Chondrocyte (in vitro differentiated cells): ENCODE results near the gene MACROD2. TPM values are rescaled to one million over a fixed set of nuclear protein-coding genes. Genes with fewer than 3 reads are reported as not detected.

Experiments used
- DNase-seq: peaks from one replicate; pipeline ENCODE4 v3.0.0; 2021; ENCODE audit warnings: mixed read lengths, low spot score
- H3K27ac Mint-ChIP-seq: one replicate; pipeline ENCODE4 v1.8.0; 2021; ENCODE audit warnings: mild to moderate bottlenecking, moderate library complexity, mixed read lengths; ENCODE audit not compliant: unreplicated experiment
- H3K27me3 Mint-ChIP-seq: 2 replicates; pipeline ENCODE4 v1.8.0; 2021; ENCODE audit warnings: low read depth, mixed read lengths
- H3K36me3 Mint-ChIP-seq: 2 replicates; pipeline ENCODE4 v1.8.0; 2021; ENCODE audit warnings: low read depth, mixed read lengths
- H3K4me1 Mint-ChIP-seq: 2 replicates; pipeline ENCODE4 v1.8.0; 2021; ENCODE audit warnings: low read depth, mild to moderate bottlenecking, mixed read lengths
- H3K4me3 Mint-ChIP-seq: one replicate; pipeline ENCODE4 v1.8.0; 2021; ENCODE audit warnings: mild to moderate bottlenecking, moderate library complexity, mixed read lengths; ENCODE audit not compliant: unreplicated experiment
- H3K9me3 Mint-ChIP-seq: 2 replicates; pipeline ENCODE4 v1.8.0; 2021; ENCODE audit warnings: low read depth, mixed read lengths
- total RNA-seq: library from RNA; stranded (reverse); gene quantifications from 3 replicates; pipeline ENCODE4 v1.2.1, GENCODE V29; 2021
- TF ChIP-seq, protein P1 (sequence below): fragments of 200-600 bp; sonication (generic); IDR thresholded peaks from 2 replicates; pipeline ENCODE4 v1.5.0; 2021; ENCODE audit warnings: antibody characterized with exemption, mild to moderate bottlenecking, moderate library complexity

Gene MACROD2
- total RNA-seq, 1 donor from 2014 or later: 3.2 TPM

DNA sequence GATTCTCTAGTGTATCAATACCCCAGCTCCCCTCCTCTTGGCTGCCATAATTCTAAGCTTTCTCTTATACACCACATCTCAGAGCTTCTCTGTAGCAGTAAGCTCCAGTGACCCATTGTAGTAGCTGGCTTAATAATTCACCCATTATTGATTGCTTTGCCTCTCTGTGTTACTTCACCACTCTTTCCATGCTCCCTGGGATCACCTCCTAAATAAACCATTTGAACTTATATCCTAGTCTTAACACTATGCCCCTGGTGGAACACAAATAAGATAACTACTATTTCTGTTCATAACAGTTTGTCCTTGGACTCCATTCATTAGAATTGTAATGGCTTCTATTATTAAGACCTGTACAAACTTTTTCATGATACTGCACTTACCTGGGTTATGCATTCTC is 1819.0 kb downstream of the MACROD2 start:
- Mint-ChIP-seq H3K4me3 (no peak overlapping the region), H3K27ac (no peak overlapping the region), H3K9me3 (no peaks in the 10 kb centered on the region), H3K27me3 (peaks cover 1% of the 10 kb centered on the region), H3K36me3 (no peaks in the 10 kb centered on the region), H3K4me1 (peaks cover 4% of the 10 kb centered on the region)
- no peak for DNase-seq
- TF ChIP-seq, protein P1, sequence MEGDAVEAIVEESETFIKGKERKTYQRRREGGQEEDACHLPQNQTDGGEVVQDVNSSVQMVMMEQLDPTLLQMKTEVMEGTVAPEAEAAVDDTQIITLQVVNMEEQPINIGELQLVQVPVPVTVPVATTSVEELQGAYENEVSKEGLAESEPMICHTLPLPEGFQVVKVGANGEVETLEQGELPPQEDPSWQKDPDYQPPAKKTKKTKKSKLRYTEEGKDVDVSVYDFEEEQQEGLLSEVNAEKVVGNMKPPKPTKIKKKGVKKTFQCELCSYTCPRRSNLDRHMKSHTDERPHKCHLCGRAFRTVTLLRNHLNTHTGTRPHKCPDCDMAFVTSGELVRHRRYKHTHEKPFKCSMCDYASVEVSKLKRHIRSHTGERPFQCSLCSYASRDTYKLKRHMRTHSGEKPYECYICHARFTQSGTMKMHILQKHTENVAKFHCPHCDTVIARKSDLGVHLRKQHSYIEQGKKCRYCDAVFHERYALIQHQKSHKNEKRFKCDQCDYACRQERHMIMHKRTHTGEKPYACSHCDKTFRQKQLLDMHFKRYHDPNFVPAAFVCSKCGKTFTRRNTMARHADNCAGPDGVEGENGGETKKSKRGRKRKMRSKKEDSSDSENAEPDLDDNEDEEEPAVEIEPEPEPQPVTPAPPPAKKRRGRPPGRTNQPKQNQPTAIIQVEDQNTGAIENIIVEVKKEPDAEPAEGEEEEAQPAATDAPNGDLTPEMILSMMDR: no peak

DNA sequence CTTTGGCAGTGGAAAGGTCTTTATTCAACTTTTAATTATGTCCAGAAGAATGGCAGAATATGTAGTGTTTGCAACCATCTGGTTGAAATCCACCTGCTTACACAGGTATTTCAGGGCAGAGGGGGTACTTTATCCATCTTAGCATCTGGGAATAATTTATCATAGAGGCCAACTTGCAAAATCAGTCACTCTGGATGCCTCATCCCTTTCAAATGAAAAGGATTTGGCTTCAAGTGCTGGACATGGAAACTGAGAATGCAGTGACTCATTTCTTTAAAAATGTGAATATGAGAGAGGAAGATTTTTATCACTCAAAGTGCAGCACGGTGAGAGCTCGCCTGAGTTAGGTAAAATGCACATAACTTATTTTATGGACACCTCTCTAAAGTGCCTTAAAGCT is 1819.6 kb downstream of the MACROD2 start:
- H3K27me3 Mint-ChIP-seq: peaks cover 1% of the 10 kb centered on the region
- H3K36me3 Mint-ChIP-seq: no peaks in the 10 kb centered on the region
- peaks cover 4% of the 10 kb centered on the region for H3K4me1 Mint-ChIP-seq
- TF ChIP-seq, protein P1: no peak
- no peak overlapping the region for H3K27ac Mint-ChIP-seq
- H3K4me3 Mint-ChIP-seq: no peak overlapping the region
- no peak for DNase-seq
- no peaks in the 10 kb centered on the region for H3K9me3 Mint-ChIP-seq

DNA sequence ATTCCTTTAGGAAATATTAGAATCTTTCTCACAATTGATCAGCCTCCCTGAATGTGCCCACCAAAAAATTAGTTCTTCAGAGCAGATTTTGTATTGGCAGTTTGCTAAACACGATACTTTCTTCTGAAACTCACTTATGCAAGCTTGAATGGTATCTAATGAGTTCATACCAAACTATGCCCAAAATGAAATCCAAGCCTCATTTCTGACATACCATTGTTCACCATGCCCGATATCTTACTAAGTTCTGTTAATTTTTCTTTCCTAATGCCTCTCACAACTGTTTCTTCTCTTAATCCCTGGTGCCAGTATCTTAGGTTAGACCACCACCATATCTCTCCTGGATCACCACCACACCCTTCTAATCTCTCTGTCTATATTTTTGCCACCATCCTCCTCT is 1822.0 kb downstream of the MACROD2 start:
- H3K27ac Mint-ChIP-seq: no peak overlapping the region
- no peaks in the 10 kb centered on the region for H3K36me3 Mint-ChIP-seq
- no peak for DNase-seq
- no peak overlapping the region for H3K4me3 Mint-ChIP-seq
- H3K4me1 Mint-ChIP-seq: peaks cover 4% of the 10 kb centered on the region
- no peaks in the 10 kb centered on the region for H3K27me3 Mint-ChIP-seq
- TF ChIP-seq, protein P1: no peak
- no peaks in the 10 kb centered on the region for H3K9me3 Mint-ChIP-seq

DNA sequence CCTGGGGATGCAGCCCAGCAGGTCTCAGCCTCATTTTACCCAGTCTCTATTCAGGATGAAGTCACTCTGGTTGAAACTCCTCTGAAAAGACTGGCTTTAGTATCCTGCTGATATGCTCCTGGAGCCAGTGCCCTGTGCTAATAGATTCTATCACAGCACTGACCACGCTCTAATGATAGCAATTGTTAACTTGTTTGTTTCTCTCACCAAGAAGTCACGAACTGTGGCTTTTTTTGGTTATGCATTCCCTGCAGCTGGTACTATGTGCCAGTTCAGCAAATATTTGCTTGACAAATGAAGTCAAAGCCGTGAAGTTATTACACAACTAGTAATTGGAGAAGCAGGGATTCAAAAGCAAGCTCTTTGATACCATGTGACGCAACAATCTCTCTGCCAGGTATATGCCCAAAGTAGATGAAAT is 1823.3 kb downstream of the MACROD2 start:
- Mint-ChIP-seq H3K27ac (no peak overlapping the region), H3K4me3 (no peak overlapping the region), H3K9me3 (no peaks in the 10 kb centered on the region), H3K36me3 (no peaks in the 10 kb centered on the region), H3K27me3 (no peaks in the 10 kb centered on the region), H3K4me1 (peaks cover 4% of the 10 kb centered on the region)
- no peak for DNase-seq
- TF ChIP-seq, protein P1: no peak

DNA sequence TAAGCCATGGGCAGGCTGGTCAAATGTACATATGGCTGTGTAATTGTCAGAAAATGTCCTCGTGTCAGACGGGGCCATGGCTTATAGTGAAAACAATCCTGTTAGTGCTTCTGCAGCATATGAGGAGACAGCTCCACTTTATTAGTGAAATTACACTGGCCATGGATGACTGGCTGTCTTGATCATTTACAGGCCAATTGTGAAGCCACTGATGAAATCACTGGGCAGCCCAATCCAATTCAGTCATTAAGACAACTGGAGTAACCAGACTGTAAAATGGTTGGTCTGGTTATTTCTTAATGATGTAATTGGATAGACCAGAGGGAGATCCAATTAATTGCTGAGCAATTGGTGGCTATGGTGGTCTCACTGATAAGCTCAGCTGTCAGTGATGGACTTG is 1828.4 kb downstream of the MACROD2 start:
- no peak for DNase-seq
- TF ChIP-seq, protein P1: no peak
- no peaks in the 10 kb centered on the region for H3K36me3 Mint-ChIP-seq
- H3K27me3 Mint-ChIP-seq: peaks cover 2% of the 10 kb centered on the region
- no peaks in the 10 kb centered on the region for H3K9me3 Mint-ChIP-seq
- no peak overlapping the region for H3K27ac Mint-ChIP-seq
- H3K4me1 Mint-ChIP-seq: no peaks in the 10 kb centered on the region
- no peak overlapping the region for H3K4me3 Mint-ChIP-seq
